GM23338 (cell line): ENCODE results near the gene MTARC2. TPM values are rescaled to one million over a fixed set of nuclear protein-coding genes. Genes with fewer than 3 reads are reported as not detected.

Experiments
- ATAC-seq: fragments of 200-7000 bp; cut with Tn5 transposase; 3 replicates; pipeline ENCODE4 v1.9.1; 2020
- DNase-seq: peaks from one replicate; pipeline ENCODE4 v3.0.0-alpha.2; 2015; ENCODE audit warnings: low spot score
- H2AFZ ChIP-seq: fragments of 200-600 bp; sonication (generic); 2 replicates; pipeline ENCODE4 v1.8.0; 2016; ENCODE audit warnings: antibody characterized with exemption, mild to moderate bottlenecking, moderate library complexity
- H3F3A ChIP-seq: fragments of 200-600 bp; sonication (generic); replicated peaks from 2 replicates; pipeline ENCODE4 v1.8.0; 2017; ENCODE audit warnings: antibody characterized with exemption, mixed run types, low read depth
- H3K27ac ChIP-seq: fragments of 200-600 bp; sonication (generic); 2 replicates; pipeline ENCODE4 v1.6.1; 2016; ENCODE audit warnings: low read depth
- H3K27me3 ChIP-seq: fragments of 200-600 bp; sonication (generic); 2 replicates; pipeline ENCODE4 v1.8.0; 2016; ENCODE audit warnings: mild to moderate bottlenecking, mixed run types, moderate library complexity; ENCODE audit not compliant: insufficient read depth
- H3K36me3 ChIP-seq: fragments of 200-600 bp; sonication (generic); 2 replicates; pipeline ENCODE4 v1.8.0; 2016; ENCODE audit warnings: mild to moderate bottlenecking; ENCODE audit not compliant: insufficient read depth
- H3K4me1 ChIP-seq: fragments of 200-600 bp; sonication (generic); 2 replicates; pipeline ENCODE4 v1.8.0; 2016; ENCODE audit warnings: mild to moderate bottlenecking, moderate library complexity; ENCODE audit not compliant: insufficient read depth
- H3K4me2 ChIP-seq: fragments of 200-600 bp; sonication (generic); 2 replicates; pipeline ENCODE4 v1.7.1; 2017; ENCODE audit warnings: mixed run types
- H3K4me3 ChIP-seq: fragments of 200-600 bp; sonication (generic); 2 replicates; pipeline ENCODE4 v1.6.1; 2016; ENCODE audit warnings: mixed run types
- H3K79me2 ChIP-seq: fragments of 200-600 bp; sonication (generic); replicated peaks from 2 replicates; pipeline ENCODE4 v1.8.0; 2017; ENCODE audit warnings: mild to moderate bottlenecking; ENCODE audit not compliant: insufficient read depth
- H3K9me2 ChIP-seq: fragments of 200-600 bp; sonication (generic); 2 replicates; pipeline ENCODE4 v1.8.0; 2017; ENCODE audit not compliant: insufficient read depth
- H4K20me1 ChIP-seq: fragments of 200-600 bp; sonication (generic); replicated peaks from 2 replicates; pipeline ENCODE4 v1.8.0; 2017; ENCODE audit warnings: mild to moderate bottlenecking; ENCODE audit not compliant: insufficient read depth
- H3K27ac Mint-ChIP-seq: 2 replicates; pipeline ENCODE4 v1.8.0; 2020; ENCODE audit warnings: inconsistent platforms, mild to moderate bottlenecking, moderate library complexity, mixed read lengths
- H3K27me3 Mint-ChIP-seq: 3 replicates; pipeline ENCODE4 v1.8.0; 2022; ENCODE audit warnings: low read depth, mild to moderate bottlenecking, moderate library complexity, mixed read lengths, inconsistent platforms; ENCODE audit not compliant: insufficient read depth, poor library complexity
- H3K36me3 Mint-ChIP-seq: 3 replicates; pipeline ENCODE4 v1.8.0; 2021; ENCODE audit warnings: low read depth, mild to moderate bottlenecking, inconsistent platforms, moderate library complexity, mixed read lengths
- H3K4me1 Mint-ChIP-seq: 3 replicates; pipeline ENCODE4 v1.8.0; 2020; ENCODE audit warnings: mild to moderate bottlenecking, inconsistent platforms, mixed read lengths
- H3K4me3 Mint-ChIP-seq: 3 replicates; pipeline ENCODE4 v1.8.0; 2021; ENCODE audit warnings: moderate library complexity, mild to moderate bottlenecking, inconsistent platforms, mixed read lengths
- H3K9me3 Mint-ChIP-seq: 3 replicates; pipeline ENCODE4 v1.8.0; 2020; ENCODE audit warnings: moderate library complexity, mild to moderate bottlenecking, inconsistent platforms, mixed read lengths
- ETS1 ChIP-seq: IDR thresholded peaks from 2 replicates; pipeline ENCODE4 v1.6.1; 2016; ENCODE audit warnings: antibody characterized with exemption
- EZH2phosphoT487 ChIP-seq: fragments of 200-600 bp; sonication (generic); IDR thresholded peaks from one replicate; pipeline ENCODE4 v1.8.1; 2018; ENCODE audit warnings: antibody characterized with exemption; ENCODE audit not compliant: unreplicated experiment
- NANOG ChIP-seq: IDR thresholded peaks from 2 replicates; pipeline ENCODE4 v1.6.1; 2016; ENCODE audit warnings: antibody characterized with exemption, borderline replicate concordance
- POLR2AphosphoS5 ChIP-seq: IDR thresholded peaks from 2 replicates; pipeline ENCODE4 v1.6.1; 2016; ENCODE audit warnings: antibody characterized with exemption, low read depth
- STAT1 ChIP-seq: IDR thresholded peaks from one replicate; pipeline ENCODE4 v1.6.1; 2016; ENCODE audit warnings: antibody characterized with exemption; ENCODE audit not compliant: unreplicated experiment
- ZNF114 ChIP-seq: fragments of 250-450 bp; sonication (Bioruptor Pico); IDR thresholded peaks from 2 replicates; pipeline ENCODE4 v1.5.0; 2020; ENCODE audit warnings: mild to moderate bottlenecking, moderate library complexity
- ZNF331 ChIP-seq: fragments of 250-450 bp; sonication (Bioruptor Pico); IDR thresholded peaks from 2 replicates; pipeline ENCODE4 v1.5.0; 2020; ENCODE audit warnings: low read depth, mild to moderate bottlenecking, moderate library complexity
- ZNF462 ChIP-seq: fragments of 250-450 bp; sonication (Bioruptor Pico); IDR thresholded peaks from 2 replicates; pipeline ENCODE4 v1.5.0; 2020; ENCODE audit warnings: mild to moderate bottlenecking, moderate library complexity
- polyA plus RNA-seq: library from polyadenylated mRNA; unstranded; fragments of >200 nt; fragmentation: Nextera tagmentation; extraction: Ambion mirVana; gene quantifications from 2 replicates; pipeline ENCODE4 v1.2.1, GENCODE V29; 2016
- total RNA-seq: library from RNA; depleted of rRNA; stranded (reverse); fragments of >200 nt; shearing (Covaris generic); gene quantifications from 2 replicates; pipeline ENCODE4 v1.2.3, GENCODE V29; 2014

Gene MTARC2
- total and polyA plus RNA-seq, 2 experiments from 2014 or later, result 4.1 to 8.0 TPM

- TF ChIP-seq ZNF462 (CRISPR knock-in tag) (no peak), POLR2AphosphoS5 (no peak)
Measured at GRCh38 chr1:220747437-220748088, 559 bp upstream of the MTARC2 start (continued).

GRCh38 chr1:220748936-220749335 lies 814 bp downstream of the MTARC2 start:
- H3K9me3 Mint-ChIP-seq, result no peaks in the 10 kb centered on the region
- Histone ChIP-seq H3K36me3 (no peaks in the 10 kb centered on the region), H3K4me3 (peak overlapping the region; percentile 62), H3K4me2 (peak overlapping the region; percentile 84), H3K9me2 (no peaks in the 10 kb centered on the region), H2AFZ (peak overlapping the region; percentile 89), H3F3A (no peaks in the 10 kb centered on the region), H3K79me2 (peaks cover 15% of the 10 kb centered on the region), H3K27ac (no peak overlapping the region), H3K27me3 (peaks cover 41% of the 10 kb centered on the region), H3K4me1 (peaks cover 23% of the 10 kb centered on the region), H4K20me1 (peaks cover 13% of the 10 kb centered on the region)
- H3K36me3 Mint-ChIP-seq, result no peaks in the 10 kb centered on the region; the same call in 2 of the 3 replicates
- H3K4me1 Mint-ChIP-seq, result peaks cover 46% of the 10 kb centered on the region
- peak overlapping the region; percentile 87 for H3K4me3 Mint-ChIP-seq
- no peak overlapping the region for H3K27ac Mint-ChIP-seq
- no peak for ATAC-seq
- H3K27me3 Mint-ChIP-seq, result peaks cover 25% of the 10 kb centered on the region
- DNase-seq, result no peak
- no peak for TF ChIP-seq STAT1
- TF ChIP-seq ETS1, result no peak
- no peak for TF ChIP-seq NANOG
- TF ChIP-seq POLR2AphosphoS5, result no peak
- no peak for TF ChIP-seq ZNF462 (CRISPR knock-in tag)
- TF ChIP-seq EZH2phosphoT487, result no peak
- no peak for TF ChIP-seq ZNF331 (CRISPR knock-in tag)
- no peak for TF ChIP-seq ZNF114
